Muscle layer of colon (tissue), 2 donors: Measurements from ENCODE around the gene STIM1.
"Not testable (repeated sequence)": the region's sequence is repeated elsewhere in the genome, so short reads cannot be mapped to it uniquely, and the experiment has no call there.

ENCODE experiments used
- H3K27ac ChIP-seq: one replicate; pipeline ENCODE4 v1.7.0; 2013; ENCODE audit warnings: low read depth, mild to moderate bottlenecking, low read length, moderate library complexity
- H3K27me3 ChIP-seq, 2 donors: one replicate each; pipeline ENCODE4 v1.7.0; 2013; ENCODE audit warnings: low read length in 2 of 2, mild to moderate bottlenecking in 2 of 2; ENCODE audit not compliant: insufficient read depth in 2 of 2, control insufficient read depth in 1 of 2
- H3K36me3 ChIP-seq: one replicate; pipeline ENCODE4 v1.7.0; 2013; ENCODE audit warnings: mild to moderate bottlenecking, low read length; ENCODE audit not compliant: insufficient read depth
- H3K4me1 ChIP-seq: one replicate; pipeline ENCODE4 v1.7.0; 2013; ENCODE audit warnings: mild to moderate bottlenecking, low read length; ENCODE audit not compliant: insufficient read depth
- H3K4me3 ChIP-seq, 2 donors: one replicate each; pipeline ENCODE4 v1.7.0; 2013; ENCODE audit warnings: low read length in 2 of 2, low read depth in 1 of 2, mild to moderate bottlenecking in 1 of 2, moderate library complexity in 1 of 2
- H3K9ac ChIP-seq: one replicate; pipeline ENCODE4 v1.7.0; 2013; ENCODE audit warnings: low read length
- H3K9me3 ChIP-seq: one replicate; pipeline ENCODE4 v1.7.0; 2013; ENCODE audit warnings: mild to moderate bottlenecking, low read length
- donor health status: abdominal sarcoma.
- donor health status: Adenocarcinoma of cecum.

Gene STIM1

DNA sequence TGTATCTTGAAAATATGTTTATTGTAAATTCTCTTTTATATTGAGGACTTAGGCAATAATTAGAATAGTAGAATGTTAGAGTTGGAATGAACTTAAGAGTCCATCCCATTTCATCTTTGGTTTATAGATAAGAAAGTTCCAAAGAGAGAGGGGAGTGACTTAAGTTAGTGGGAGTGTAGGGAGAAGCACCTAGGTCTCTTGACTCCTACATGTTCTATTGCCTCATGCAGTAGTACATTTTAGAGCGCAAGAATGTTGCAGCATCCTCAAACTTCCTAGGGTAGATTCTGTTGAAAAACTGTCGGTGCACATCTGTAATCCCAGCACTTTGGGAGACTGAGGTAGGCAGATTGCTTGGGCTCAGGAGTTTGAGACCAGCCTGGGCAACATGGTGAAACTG is 247.8 kb downstream of the STIM1 start:
- Histone ChIP-seq H3K27ac (no peak overlapping the region), H3K4me1 (no peaks in the 10 kb centered on the region), H3K36me3 (peaks cover 32% of the 10 kb centered on the region), H3K27me3 (no peaks in the 10 kb centered on the region), H3K9ac (no peak overlapping the region), H3K9me3 (no peaks in the 10 kb centered on the region), H3K4me3 (no peak overlapping the region)

DNA sequence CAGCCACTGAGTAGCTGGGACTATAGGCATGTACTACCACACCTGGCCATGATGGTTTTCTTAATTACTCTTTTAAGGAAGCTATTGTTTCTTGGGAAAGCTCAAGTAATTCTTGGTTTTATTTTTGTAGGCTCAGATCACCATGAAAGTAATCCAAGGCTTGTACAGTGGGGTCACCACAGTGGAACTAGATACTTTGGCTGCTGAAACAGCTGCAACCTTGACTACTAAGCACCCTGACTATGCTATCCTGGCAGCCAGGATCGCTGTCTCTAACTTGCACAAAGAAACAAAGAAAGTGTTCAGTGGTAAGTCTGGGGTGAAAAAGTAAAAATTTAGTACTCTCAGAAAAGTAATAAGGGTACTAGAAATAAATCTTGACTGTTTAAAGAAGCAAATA is 250.5 kb downstream of the STIM1 start:
- Histone ChIP-seq H3K9ac (no peak overlapping the region), H3K4me1 (no peaks in the 10 kb centered on the region), H3K4me3 (no peak overlapping the region), H3K27ac (no peak overlapping the region), H3K27me3 (no peaks in the 10 kb centered on the region), H3K36me3 (peaks cover 42% of the 10 kb centered on the region), H3K9me3 (no peaks in the 10 kb centered on the region)

DNA sequence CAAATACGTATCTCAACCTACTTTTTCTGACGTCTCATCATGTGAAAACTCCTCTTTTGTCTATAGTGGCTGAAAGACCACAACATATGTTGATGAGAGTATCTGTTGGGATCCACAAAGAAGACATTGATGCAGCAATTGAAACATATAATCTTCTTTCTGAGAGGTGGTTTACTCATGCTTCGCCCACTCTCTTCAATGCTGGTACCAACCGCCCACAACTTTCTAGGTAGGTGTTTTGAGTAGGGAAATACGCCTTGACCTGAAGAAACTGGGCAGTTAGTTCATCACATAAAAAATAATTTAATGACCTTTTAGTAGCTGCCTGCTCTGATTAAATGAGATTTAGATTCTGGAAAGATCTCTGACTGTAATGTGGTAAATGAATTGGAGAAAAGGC is 256.4 kb downstream of the STIM1 start:
- no peak overlapping the region for H3K9ac ChIP-seq
- H3K9me3 ChIP-seq, result no peaks in the 10 kb centered on the region
- H3K27me3 ChIP-seq, result no peaks in the 10 kb centered on the region
- peaks cover 45% of the 10 kb centered on the region for H3K36me3 ChIP-seq
- H3K27ac ChIP-seq, result no peak overlapping the region
- H3K4me1 ChIP-seq, result no peaks in the 10 kb centered on the region
- no peak overlapping the region for H3K4me3 ChIP-seq

DNA sequence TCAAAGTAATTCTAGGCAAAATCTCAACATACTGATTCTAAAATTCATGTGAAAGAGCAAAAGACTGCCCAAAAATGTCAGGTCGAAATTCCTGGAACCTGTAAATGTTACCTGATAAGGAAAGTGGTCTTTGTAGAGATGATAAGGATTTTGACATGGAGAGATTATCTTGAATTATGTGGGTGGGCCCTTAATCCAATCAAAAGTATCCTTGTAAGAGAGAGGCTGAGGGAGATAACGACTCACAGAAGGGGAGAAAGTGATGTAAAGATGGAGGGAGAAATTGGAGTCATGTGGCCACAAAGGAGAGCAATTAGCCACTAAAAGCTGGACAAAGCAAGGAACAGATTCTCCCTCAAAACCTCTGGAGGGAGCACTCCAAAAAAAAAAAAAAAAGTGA is 259.7 kb downstream of the STIM1 start:
- Histone ChIP-seq H3K27me3 (no peaks in the 10 kb centered on the region), H3K27ac (no peak overlapping the region), H3K9me3 (no peaks in the 10 kb centered on the region), H3K4me3 (no peak overlapping the region), H3K36me3 (peaks cover 25% of the 10 kb centered on the region), H3K9ac (no peak overlapping the region), H3K4me1 (no peaks in the 10 kb centered on the region)

DNA sequence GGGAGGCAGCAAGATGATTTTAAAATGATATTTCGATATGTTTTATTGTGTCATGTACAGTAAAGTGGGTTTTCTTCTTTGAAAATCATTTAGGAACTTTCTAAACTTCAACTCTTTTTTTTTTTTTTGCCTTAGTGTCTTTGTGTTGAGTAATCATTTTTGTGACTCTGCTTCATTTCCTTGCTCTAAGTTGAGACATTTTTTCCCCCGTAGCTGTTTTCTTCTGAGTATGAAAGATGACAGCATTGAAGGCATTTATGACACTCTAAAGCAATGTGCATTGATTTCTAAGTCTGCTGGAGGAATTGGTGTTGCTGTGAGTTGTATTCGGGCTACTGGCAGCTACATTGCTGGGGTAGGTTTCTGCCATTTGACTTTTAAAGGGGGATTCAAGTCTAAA is 262.6 kb downstream of the STIM1 start:
- H3K27ac ChIP-seq, result no peak overlapping the region
- H3K36me3 ChIP-seq, result peaks cover 32% of the 10 kb centered on the region

DNA sequence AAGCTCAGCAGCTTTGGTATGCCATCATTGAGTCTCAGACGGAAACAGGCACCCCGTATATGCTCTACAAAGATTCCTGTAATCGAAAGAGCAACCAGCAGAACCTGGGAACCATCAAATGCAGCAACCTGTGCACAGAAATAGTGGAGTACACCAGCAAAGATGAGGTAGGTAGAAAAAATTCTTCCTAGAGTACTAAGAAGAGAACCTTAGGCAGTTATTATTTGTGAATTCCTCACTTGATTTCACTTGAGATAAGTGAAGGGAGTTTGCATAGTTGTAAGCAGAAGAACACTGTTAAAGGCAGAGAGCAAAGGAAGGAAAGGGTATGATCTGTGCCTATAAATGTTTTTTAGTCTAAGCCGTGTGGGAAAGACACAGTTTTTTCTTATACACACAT is 267.8 kb downstream of the STIM1 start:
- H3K4me3 ChIP-seq, result no peak overlapping the region
- no peaks in the 10 kb centered on the region for H3K27me3 ChIP-seq
- peaks cover 51% of the 10 kb centered on the region for H3K36me3 ChIP-seq
- H3K27ac ChIP-seq, result no peak overlapping the region
- H3K9ac ChIP-seq, result no peak overlapping the region
- H3K4me1 ChIP-seq, result no peaks in the 10 kb centered on the region
- H3K9me3 ChIP-seq, result no peaks in the 10 kb centered on the region

More for the DNA sequence above, 262.6 kb downstream of the STIM1 start:
- Histone ChIP-seq H3K27me3 (no peaks in the 10 kb centered on the region), H3K4me3 (no peak overlapping the region), H3K9me3 (no peaks in the 10 kb centered on the region), H3K9ac (no peak overlapping the region), H3K4me1 (no peaks in the 10 kb centered on the region)

DNA sequence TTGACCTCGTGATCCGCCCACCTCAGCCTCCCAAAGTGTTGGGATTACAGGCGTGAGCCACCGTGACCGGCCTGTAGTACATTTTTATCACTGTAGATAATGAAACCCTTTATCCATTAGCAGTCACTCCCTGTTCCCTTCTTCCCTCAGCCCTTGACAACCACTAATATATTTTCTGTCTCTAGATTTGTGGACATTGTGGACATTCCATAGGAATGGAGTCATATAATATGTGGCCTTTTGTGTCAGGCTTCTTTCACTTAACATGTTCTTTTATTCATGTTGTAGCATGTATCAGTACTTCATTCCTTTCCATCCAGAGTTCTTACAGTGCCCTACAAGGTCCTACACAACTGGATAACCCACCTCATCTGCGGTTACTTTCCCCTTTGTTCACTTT is 269.7 kb downstream of the STIM1 start:
- Histone ChIP-seq H3K27ac (no peak overlapping the region), H3K4me3 (no peak overlapping the region), H3K4me1 (no peaks in the 10 kb centered on the region), H3K36me3 (peaks cover 52% of the 10 kb centered on the region), H3K9me3 (no peaks in the 10 kb centered on the region), H3K27me3 (no peaks in the 10 kb centered on the region), H3K9ac (no peak overlapping the region)

DNA sequence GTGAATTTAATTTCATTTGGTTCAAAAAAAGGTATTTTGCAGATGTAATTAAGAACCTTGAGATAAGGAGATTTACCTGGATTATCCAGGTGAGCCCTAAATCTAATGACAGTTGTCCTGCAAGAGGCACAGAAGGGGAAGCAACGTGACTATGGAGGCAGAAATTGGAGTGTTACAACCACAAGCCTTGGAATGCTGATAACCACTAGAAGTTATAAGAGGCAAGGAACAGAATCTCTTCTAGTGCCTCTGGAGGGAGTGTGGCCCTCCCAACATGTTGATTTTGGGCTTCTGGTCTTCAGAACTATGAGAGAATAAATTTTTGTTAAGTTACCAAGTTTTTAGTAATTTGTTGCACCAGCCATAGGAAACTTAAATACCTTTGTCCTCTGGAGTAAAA is 271.9 kb downstream of the STIM1 start:
- no peak overlapping the region for H3K27ac ChIP-seq
- H3K36me3 ChIP-seq, result peaks cover 41% of the 10 kb centered on the region
- no peaks in the 10 kb centered on the region for H3K9me3 ChIP-seq
- H3K4me3 ChIP-seq, result no peak overlapping the region
- H3K9ac ChIP-seq, result no peak overlapping the region
- no peaks in the 10 kb centered on the region for H3K4me1 ChIP-seq
- H3K27me3 ChIP-seq, result no peaks in the 10 kb centered on the region

DNA sequence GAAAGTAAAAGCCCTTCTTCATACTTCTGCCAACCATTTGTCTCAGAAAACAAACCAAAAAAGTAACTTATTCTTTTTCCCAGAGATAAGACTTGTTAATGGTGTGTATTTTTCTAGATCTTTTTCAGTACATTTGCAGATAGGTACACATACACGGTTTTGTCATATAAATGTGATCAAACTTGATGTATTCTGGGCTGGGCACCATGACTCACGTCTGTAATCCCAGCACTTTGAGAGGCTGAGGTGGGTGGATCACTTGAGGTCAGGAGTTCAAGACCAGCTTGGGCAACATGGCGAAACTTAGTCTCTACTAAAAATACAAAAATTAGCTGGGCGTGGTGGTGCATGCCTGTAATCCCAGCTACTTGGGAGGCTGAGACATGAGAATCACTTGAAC is 274.8 kb downstream of the STIM1 start:
- not testable (repeated sequence) for H3K4me1 ChIP-seq, H3K9me3 ChIP-seq, H3K9ac ChIP-seq, H3K27me3 ChIP-seq, H3K4me3 ChIP-seq, H3K27ac ChIP-seq
- H3K36me3 ChIP-seq, result peaks cover 47% of the 10 kb centered on the region

DNA sequence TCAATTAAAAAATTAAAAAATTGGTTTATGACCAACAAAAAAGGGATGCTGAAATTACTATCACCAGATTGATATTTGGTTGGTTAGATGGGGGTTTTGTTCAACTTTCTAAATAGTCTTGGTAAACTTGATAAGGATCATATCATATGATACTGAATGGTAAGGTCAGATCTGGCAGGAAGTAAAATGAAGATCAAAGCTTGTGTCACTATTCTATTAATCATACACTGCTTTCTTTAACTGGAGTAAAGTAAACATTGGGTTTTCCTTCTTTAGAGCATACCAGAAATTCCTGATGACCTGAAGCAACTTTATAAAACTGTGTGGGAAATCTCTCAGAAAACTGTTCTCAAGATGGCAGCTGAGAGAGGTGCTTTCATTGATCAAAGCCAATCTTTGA is 279.3 kb downstream of the STIM1 start:
- Histone ChIP-seq H3K9me3 (no peaks in the 10 kb centered on the region), H3K27ac (no peak overlapping the region), H3K9ac (no peak overlapping the region), H3K27me3 (no peaks in the 10 kb centered on the region), H3K4me1 (no peaks in the 10 kb centered on the region), H3K4me3 (no peak overlapping the region), H3K36me3 (peaks cover 47% of the 10 kb centered on the region)

DNA sequence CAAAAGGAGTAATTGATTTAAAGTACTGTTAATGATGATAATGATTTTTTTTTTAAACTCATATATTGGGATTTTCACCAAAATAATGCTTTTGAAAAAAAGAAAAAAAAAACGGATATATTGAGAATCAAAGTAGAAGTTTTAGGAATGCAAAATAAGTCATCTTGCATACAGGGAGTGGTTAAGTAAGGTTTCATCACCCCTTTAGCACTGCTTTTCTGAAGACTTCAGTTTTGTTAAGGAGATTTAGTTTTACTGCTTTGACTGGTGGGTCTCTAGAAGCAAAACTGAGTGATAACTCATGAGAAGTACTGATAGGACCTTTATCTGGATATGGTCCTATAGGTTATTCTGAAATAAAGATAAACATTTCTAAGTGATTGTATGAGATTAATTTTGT is 283.0 kb downstream of the STIM1 start:
- peaks cover 45% of the 10 kb centered on the region for H3K36me3 ChIP-seq

DNA sequence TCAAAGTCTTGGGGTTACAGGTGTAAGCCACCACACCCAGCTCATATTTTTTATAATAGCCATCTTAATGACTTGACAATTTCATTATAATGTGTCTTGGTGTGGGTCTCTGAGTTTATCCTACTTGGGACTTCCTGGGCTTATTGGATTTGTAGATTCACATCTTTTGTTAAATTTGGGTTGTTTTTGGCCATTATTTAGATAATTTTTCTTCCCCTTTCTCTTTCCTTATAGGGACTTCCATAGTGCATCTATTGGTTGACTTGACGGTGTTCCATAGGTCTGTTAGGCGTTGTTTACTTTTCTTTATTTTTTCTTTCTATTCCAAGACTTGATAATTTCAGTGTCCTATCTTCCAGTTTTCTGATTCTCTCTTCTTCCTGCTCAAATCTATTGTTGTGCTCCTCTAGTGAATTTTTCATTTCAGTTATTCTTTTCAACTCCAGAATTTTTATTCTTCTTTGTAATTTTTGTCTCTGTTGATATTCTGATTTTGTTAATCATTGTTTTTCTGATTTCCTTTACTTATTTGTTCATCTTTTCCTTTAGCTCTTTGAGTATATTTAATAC is 284.7 kb downstream of the STIM1 start:
- Histone ChIP-seq H3K27me3 (no peaks in the 10 kb centered on the region), H3K36me3 (peaks cover 33% of the 10 kb centered on the region), H3K27ac (no peak overlapping the region), H3K9me3 (no peaks in the 10 kb centered on the region), H3K4me1 (no peaks in the 10 kb centered on the region), H3K4me3 (no peak overlapping the region), H3K9ac (no peak overlapping the region)

More for the DNA sequence above, 283.0 kb downstream of the STIM1 start:
- H3K27ac ChIP-seq, result no peak overlapping the region
- no peak overlapping the region for H3K4me3 ChIP-seq
- H3K9me3 ChIP-seq, result no peaks in the 10 kb centered on the region
- no peaks in the 10 kb centered on the region for H3K4me1 ChIP-seq
- no peaks in the 10 kb centered on the region for H3K27me3 ChIP-seq
- H3K9ac ChIP-seq, result no peak overlapping the region
